DOHH2 (cell line): ENCODE measurements around the gene OR4N2.
"Not testable (repeated sequence)": the region's sequence is repeated elsewhere in the genome, so short reads cannot be mapped to it uniquely, and the experiment has no call there.

ENCODE experiments used
- H3F3A ChIP-seq: fragments of 200-600 bp; sonication (generic), shearing (Covaris generic); 2 replicates; pipeline ENCODE4 v1.6.0; 2016; ENCODE audit warnings: antibody characterized with exemption, mild to moderate bottlenecking; ENCODE audit not compliant: control insufficient read depth, insufficient read depth
- H3K27ac ChIP-seq: fragments of 200-600 bp; sonication (generic); 2 replicates; pipeline ENCODE4 v1.5.1; 2014; ENCODE audit warnings: low read depth, mild to moderate bottlenecking, low read length, moderate library complexity
- H3K27me3 ChIP-seq: fragments of 200-600 bp; sonication (generic); 2 replicates; pipeline ENCODE4 v1.6.1; 2014; ENCODE audit warnings: mild to moderate bottlenecking, low read length, mixed read lengths; ENCODE audit not compliant: control insufficient read depth
- H3K36me3 ChIP-seq: fragments of 200-600 bp; sonication (generic); 2 replicates; pipeline ENCODE4 v1.6.1; 2014; ENCODE audit warnings: mild to moderate bottlenecking, low read length, moderate library complexity, mixed read lengths; ENCODE audit not compliant: control insufficient read depth
- H3K4me1 ChIP-seq: fragments of 200-600 bp; sonication (generic); 2 replicates; pipeline ENCODE4 v1.6.1; 2014; ENCODE audit warnings: mild to moderate bottlenecking, low read length, mixed read lengths; ENCODE audit not compliant: control insufficient read depth
- H3K4me2 ChIP-seq: fragments of 200-600 bp; sonication (generic); 2 replicates; pipeline ENCODE4 v1.6.0; 2014; ENCODE audit warnings: mild to moderate bottlenecking, low read length, moderate library complexity
- H3K4me3 ChIP-seq: fragments of 200-600 bp; sonication (generic); 2 replicates; pipeline ENCODE4 v1.5.1; 2014; ENCODE audit warnings: mild to moderate bottlenecking, low read length, mixed read lengths
- H3K79me2 ChIP-seq: fragments of 200-600 bp; sonication (generic); 2 replicates; pipeline ENCODE4 v1.6.1; 2014; ENCODE audit warnings: mild to moderate bottlenecking, low read length, mixed read lengths; ENCODE audit not compliant: control insufficient read depth
- H3K9me2 ChIP-seq: fragments of 200-600 bp; sonication (generic); replicated peaks from 2 replicates; pipeline ENCODE4 v1.6.1; 2014; ENCODE audit warnings: mild to moderate bottlenecking, low read length, mixed read lengths; ENCODE audit not compliant: control insufficient read depth
- H3K9me3 ChIP-seq: fragments of 200-600 bp; sonication (generic); 2 replicates; pipeline ENCODE4 v1.6.1; 2014; ENCODE audit warnings: antibody characterized with exemption, low read length, mixed read lengths; ENCODE audit not compliant: control insufficient read depth, insufficient read depth
- H4K20me1 ChIP-seq: fragments of 200-600 bp; sonication (generic); 2 replicates; pipeline ENCODE4 v1.6.0; 2014; ENCODE audit warnings: low read depth, mild to moderate bottlenecking, antibody characterized with exemption, low read length, moderate library complexity; ENCODE audit not compliant: control insufficient read depth, insufficient read depth
- CTCF ChIP-seq: fragments of 200-600 bp; sonication (generic); IDR thresholded peaks from one replicate; pipeline ENCODE4 v1.5.1; 2014; ENCODE audit warnings: antibody characterized with exemption, mild to moderate bottlenecking, low read depth, low read length; ENCODE audit not compliant: poor library complexity, severe bottlenecking
- EZH2phosphoT487 ChIP-seq: fragments of 200-600 bp; sonication (generic); IDR thresholded peaks from 2 replicates; pipeline ENCODE4 v1.6.1; 2017; ENCODE audit warnings: borderline replicate concordance, mild to moderate bottlenecking, antibody characterized with exemption, low read length, moderate library complexity, mixed read lengths

The OR4N2 gene

DNA sequence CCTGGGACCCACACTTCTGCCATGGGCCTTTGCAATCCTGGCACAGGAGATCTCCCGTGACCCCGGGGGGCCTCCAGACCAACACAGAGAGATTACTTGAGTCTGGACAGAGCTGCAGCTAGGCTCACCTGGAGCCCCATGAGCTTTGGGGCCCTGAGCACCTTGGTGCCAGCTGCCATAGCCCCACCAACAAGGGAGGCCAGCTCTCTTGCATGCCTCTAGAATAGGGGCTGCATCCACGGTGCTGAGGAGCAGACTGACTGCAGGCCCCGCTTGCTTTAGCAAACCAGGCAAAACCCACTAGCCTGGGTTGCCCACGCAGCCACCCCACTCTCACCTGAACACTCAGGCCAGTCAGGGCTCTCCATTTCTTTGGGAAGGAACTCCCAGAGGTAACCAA is 3.7 kb upstream of the OR4N2 start:
- Histone ChIP-seq H3K27ac (no peak overlapping the region), H3F3A (no peaks in the 10 kb centered on the region), H4K20me1 (no peaks in the 10 kb centered on the region), H3K27me3 (no peaks in the 10 kb centered on the region), H3K4me2 (no peak overlapping the region), H3K4me3 (no peak overlapping the region), H3K4me1 (no peaks in the 10 kb centered on the region), H3K79me2 (no peaks in the 10 kb centered on the region), H3K9me3 (no peaks in the 10 kb centered on the region; the same call in 1 of the 2 replicates), H3K9me2 (peaks cover 3% of the 10 kb centered on the region; the same call in 1 of the 2 replicates), H3K36me3 (no peaks in the 10 kb centered on the region)
- no peak for TF ChIP-seq EZH2phosphoT487
- TF ChIP-seq CTCF = no peak

DNA sequence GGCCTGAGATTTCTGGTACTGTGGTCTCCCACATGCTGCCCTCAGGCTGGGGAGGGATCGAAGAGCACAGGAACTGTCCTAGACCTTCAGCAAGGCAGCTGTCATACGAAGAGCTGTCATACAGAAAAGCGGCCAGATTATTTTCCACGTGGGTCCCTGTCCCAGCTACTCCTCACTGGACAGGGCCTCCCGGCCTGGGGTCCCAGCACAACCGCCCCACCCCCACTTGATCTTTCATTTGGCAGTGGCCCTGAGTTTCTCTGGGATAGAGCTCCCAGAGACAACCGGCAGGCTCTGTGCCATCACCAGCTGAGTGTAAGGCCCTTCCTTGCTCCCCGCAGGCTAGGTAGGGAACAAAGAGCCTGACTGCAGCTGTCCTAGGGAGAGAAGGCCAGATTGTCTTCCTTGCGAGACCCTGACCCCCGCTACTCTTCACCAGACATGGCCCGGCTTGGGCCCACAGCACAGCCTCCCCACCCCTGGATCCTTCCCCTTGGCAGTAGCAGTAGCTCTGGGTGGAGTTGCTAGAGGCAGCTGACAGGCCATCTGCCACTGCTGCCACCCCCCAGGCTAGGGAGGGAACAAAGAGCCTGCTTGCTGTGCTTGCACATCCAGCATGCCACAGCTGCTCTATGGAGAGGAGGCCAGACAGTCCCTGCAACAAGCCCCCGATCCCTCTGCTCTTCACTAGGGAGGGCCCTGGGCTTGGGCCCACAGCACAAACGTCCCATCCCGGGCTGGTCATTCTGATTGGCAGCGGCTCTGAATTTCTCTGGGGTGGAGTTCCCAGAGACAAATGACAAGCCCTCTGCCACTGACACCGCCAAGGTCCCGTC is 3.1 kb upstream of the OR4N2 start:
- no peaks in the 10 kb centered on the region for H3F3A ChIP-seq
- no peaks in the 10 kb centered on the region; the same call in 1 of the 2 replicates for H3K9me3 ChIP-seq
- TF ChIP-seq CTCF = no peak
- no peak for TF ChIP-seq EZH2phosphoT487

DNA sequence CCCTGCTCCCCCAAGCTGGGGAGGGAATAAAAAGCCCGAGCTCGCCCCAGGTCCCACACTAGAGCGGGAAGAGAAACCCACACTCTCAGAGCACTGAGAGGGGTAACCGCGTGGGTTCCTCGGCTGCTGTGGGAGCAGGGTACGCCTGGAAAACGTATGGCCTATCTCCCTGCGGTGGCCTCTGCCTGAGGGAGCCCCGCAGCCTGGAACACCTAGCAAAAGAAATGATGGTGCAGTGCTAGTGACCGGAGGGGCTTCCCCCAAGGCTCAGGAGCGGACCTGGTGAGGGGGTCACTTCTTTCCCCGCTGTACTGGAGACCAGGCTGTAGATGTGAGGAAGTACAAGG is 2.5 kb upstream of the OR4N2 start:
- Histone ChIP-seq H3F3A (no peaks in the 10 kb centered on the region), H3K27ac (no peak overlapping the region), H3K9me2 (peaks cover 3% of the 10 kb centered on the region; the same call in 1 of the 2 replicates), H3K4me2 (no peak overlapping the region), H3K9me3 (no peaks in the 10 kb centered on the region; the same call in 1 of the 2 replicates), H3K36me3 (no peaks in the 10 kb centered on the region), H3K27me3 (no peaks in the 10 kb centered on the region), H3K79me2 (no peaks in the 10 kb centered on the region), H3K4me3 (no peak overlapping the region), H3K4me1 (no peaks in the 10 kb centered on the region), H4K20me1 (no peaks in the 10 kb centered on the region)
- TF ChIP-seq EZH2phosphoT487 (no peak), CTCF (no peak)

More for the DNA sequence above, 3.1 kb upstream of the OR4N2 start:
- Histone ChIP-seq H3K27ac (no peak overlapping the region), H3K36me3 (no peaks in the 10 kb centered on the region), H3K4me3 (no peak overlapping the region), H3K9me2 (peaks cover 3% of the 10 kb centered on the region; the same call in 1 of the 2 replicates), H3K27me3 (no peaks in the 10 kb centered on the region), H3K4me2 (no peak overlapping the region), H4K20me1 (no peaks in the 10 kb centered on the region), H3K4me1 (no peaks in the 10 kb centered on the region), H3K79me2 (no peaks in the 10 kb centered on the region)

- not testable (repeated sequence) for H3F3A ChIP-seq, H3K9me2 ChIP-seq, H3K9me3 ChIP-seq, H3K79me2 ChIP-seq, H3K27me3 ChIP-seq, H3K4me3 ChIP-seq, H4K20me1 ChIP-seq, H3K36me3 ChIP-seq, H3K4me2 ChIP-seq, H3K4me1 ChIP-seq, H3K27ac ChIP-seq
Observed at GRCh38 chr14:19813171-19813920, 9.8 kb downstream of the OR4N2 start.

DNA sequence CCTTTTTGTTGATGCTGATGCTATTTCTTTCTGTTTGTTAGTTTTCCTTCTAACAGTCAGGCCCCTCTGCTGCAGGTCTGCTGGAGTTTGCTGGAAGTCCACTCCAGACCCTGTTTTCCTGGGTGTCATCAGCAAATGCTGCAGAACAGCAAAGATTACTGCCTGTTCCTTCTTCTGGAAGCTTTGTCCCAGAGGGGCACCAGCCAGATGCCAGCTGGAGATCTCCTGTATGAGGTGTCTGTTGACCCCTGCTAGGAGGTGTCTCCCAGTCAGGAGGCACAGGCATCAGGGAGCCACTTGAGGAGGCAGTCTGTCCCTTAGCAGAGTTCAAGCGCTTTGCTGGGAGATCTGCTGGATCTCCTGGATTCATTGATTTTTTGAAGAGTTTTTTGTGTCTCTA is 16.3 kb downstream of the OR4N2 start:
- not testable (repeated sequence) for H3K4me1 ChIP-seq, H3K27ac ChIP-seq, H3K9me3 ChIP-seq, H3K27me3 ChIP-seq, H3K36me3 ChIP-seq, H3K4me3 ChIP-seq, H4K20me1 ChIP-seq, H3F3A ChIP-seq, H3K79me2 ChIP-seq, H3K4me2 ChIP-seq, H3K9me2 ChIP-seq
